Measurements from ENCODE around the gene FHAD1.

Gene FHAD1

DNA sequence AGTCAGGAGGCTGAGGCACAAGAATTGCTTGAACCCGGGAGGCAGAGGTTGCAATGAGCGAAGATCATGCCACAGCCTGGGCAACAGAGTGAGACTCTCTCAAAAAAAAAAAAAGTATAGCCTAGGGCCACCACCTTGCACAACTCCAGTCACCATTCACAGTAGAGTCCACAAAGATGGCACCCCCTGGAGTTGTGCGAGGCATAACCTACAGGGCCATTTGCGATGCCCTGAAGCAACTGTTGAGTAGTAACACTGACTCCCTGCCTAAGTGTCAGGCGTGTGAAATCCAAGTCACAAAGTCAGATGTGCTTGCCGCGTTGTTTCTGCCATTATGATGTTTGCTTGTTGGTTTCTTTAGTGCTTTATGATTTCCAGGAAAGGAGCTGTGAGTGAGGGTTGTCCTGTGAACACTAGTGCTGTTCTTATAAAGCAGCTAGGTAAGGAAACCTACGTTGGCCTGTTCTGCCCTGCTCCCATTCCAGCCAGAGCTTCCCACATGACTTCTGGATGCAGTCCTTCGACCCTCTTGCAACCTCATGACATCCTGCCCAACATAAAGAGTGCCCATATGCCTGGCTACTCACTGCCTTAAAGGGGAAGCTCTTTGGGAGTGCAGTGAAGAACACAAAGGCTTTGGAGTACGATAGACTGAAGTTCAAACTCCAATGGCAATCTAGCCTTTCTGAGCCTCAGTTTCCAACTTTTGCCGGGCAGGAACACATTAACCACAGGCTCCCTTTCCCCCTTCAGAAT, 29.8 kb downstream of the FHAD1 start:
- no peak for TF ChIP-seq SIN3A (IDR thresholded peaks at IDR 0.05; ENCODE audit: borderline replicate concordance, insufficient read depth, low read length)
- no peak for TF ChIP-seq POLR2AphosphoS5 (IDR thresholded peaks at IDR 0.05; ENCODE audit: low read depth, low read length)
- TF ChIP-seq FOXP2 (optimal IDR thresholded peaks at IDR 0.05; ENCODE audit: borderline replicate concordance, extremely low read depth, extremely low read length, insufficient read depth) = no peak
- TF ChIP-seq, protein P1, sequence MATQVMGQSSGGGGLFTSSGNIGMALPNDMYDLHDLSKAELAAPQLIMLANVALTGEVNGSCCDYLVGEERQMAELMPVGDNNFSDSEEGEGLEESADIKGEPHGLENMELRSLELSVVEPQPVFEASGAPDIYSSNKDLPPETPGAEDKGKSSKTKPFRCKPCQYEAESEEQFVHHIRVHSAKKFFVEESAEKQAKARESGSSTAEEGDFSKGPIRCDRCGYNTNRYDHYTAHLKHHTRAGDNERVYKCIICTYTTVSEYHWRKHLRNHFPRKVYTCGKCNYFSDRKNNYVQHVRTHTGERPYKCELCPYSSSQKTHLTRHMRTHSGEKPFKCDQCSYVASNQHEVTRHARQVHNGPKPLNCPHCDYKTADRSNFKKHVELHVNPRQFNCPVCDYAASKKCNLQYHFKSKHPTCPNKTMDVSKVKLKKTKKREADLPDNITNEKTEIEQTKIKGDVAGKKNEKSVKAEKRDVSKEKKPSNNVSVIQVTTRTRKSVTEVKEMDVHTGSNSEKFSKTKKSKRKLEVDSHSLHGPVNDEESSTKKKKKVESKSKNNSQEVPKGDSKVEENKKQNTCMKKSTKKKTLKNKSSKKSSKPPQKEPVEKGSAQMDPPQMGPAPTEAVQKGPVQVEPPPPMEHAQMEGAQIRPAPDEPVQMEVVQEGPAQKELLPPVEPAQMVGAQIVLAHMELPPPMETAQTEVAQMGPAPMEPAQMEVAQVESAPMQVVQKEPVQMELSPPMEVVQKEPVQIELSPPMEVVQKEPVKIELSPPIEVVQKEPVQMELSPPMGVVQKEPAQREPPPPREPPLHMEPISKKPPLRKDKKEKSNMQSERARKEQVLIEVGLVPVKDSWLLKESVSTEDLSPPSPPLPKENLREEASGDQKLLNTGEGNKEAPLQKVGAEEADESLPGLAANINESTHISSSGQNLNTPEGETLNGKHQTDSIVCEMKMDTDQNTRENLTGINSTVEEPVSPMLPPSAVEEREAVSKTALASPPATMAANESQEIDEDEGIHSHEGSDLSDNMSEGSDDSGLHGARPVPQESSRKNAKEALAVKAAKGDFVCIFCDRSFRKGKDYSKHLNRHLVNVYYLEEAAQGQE (IDR thresholded peaks at IDR 0.05; ENCODE audit: insufficient read depth in 1 of 2, low read depth in 2 of 2, low read length in 2 of 2) = no peak
- TF ChIP-seq TAF1 (IDR thresholded peaks at IDR 0.05; ENCODE audit: borderline replicate concordance, insufficient read depth, low read length) = no peak

DNA sequence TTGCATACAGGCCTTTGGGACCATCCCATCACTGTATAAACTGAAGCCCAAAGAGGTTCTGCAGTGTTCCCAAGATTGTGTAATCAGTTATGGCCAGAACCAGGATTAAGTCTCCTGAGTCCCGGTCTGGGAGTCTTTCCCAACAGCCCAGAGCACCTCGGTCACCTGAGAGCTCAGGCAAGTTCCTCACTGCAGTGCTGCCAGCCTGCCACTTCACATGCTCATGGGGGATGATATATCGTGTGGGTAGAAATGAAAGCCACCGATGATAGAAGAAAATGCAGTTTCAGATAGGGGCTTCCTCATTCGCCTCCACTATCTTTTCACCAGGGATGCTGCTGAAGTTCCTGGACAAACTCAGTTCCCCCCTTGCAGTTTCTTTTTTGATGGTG, 30.4 kb downstream of the FHAD1 start:
- TF ChIP-seq POLR2AphosphoS5 (IDR thresholded peaks at IDR 0.05; ENCODE audit: low read depth, low read length) = no peak
- no peak for TF ChIP-seq FOXP2 (optimal IDR thresholded peaks at IDR 0.05; ENCODE audit: borderline replicate concordance, extremely low read depth, extremely low read length, insufficient read depth)
- TF ChIP-seq SIN3A (IDR thresholded peaks at IDR 0.05; ENCODE audit: borderline replicate concordance, insufficient read depth, low read length) = no peak
- TF ChIP-seq, protein P1 (IDR thresholded peaks at IDR 0.05; ENCODE audit: insufficient read depth in 1 of 2, low read depth in 2 of 2, low read length in 2 of 2) = no peak
- TF ChIP-seq TAF1 (IDR thresholded peaks at IDR 0.05; ENCODE audit: borderline replicate concordance, insufficient read depth, low read length) = no peak

DNA sequence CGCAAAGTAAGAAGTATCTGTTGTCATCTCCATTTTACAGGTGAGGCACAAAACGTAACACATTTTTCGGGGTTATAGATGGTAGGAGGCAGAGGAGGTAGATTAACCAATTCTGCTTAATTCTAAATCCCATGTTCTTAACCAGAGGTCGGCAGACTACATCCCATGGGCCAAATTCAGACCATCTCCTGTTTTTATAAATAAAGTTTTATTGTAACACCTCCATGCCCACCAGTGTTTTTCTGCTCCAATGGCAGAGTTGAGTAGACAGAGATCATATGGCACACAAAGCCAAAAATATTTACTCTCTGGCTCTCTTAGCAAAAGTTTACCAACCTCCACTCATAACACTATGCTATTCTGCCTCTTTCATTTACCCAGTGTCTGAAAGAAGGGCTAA, 30.9 kb downstream of the FHAD1 start:
- TF ChIP-seq TAF1 (IDR thresholded peaks at IDR 0.05; ENCODE audit: borderline replicate concordance, insufficient read depth, low read length) = no peak
- no peak for TF ChIP-seq SIN3A (IDR thresholded peaks at IDR 0.05; ENCODE audit: borderline replicate concordance, insufficient read depth, low read length)
- TF ChIP-seq POLR2AphosphoS5 (IDR thresholded peaks at IDR 0.05; ENCODE audit: low read depth, low read length) = no peak
- TF ChIP-seq, protein P1 (IDR thresholded peaks at IDR 0.05; ENCODE audit: insufficient read depth in 1 of 2, low read depth in 2 of 2, low read length in 2 of 2) = no peak
- no peak for TF ChIP-seq FOXP2 (optimal IDR thresholded peaks at IDR 0.05; ENCODE audit: borderline replicate concordance, extremely low read depth, extremely low read length, insufficient read depth)

DNA sequence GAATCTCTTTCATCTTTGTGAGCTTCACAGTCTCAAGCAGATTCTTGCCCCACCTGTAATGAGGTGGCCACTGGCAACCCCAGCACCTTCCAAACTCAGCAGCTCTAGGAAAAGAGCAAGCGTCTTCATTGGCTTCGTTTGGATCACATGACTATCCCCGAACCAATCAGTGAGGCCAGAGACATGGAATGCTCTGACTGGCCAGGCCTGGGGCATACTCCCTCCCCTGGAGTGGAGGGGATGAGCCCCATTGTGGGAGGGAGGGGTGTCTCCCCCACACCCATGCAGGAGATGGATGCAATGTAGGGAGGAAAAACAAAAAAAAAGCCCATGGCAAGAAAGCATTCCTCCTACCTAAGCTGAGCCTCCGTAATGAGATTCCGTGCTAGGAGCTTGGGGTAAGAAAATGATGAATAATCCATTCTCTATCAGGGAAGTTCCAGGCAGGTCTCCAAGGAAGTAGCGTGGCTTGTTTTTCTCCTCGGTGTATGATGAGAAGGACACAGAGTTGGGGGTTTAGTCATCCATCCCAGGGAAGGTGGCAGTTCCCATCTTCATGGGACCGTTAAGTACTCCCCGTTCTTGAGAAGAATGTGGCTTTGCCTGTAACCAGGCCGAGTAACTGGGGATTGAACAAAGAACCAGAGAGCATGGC, 32.7 kb downstream of the FHAD1 start:
- no peak for TF ChIP-seq POLR2AphosphoS5 (IDR thresholded peaks at IDR 0.05; ENCODE audit: low read depth, low read length)
- TF ChIP-seq TAF1 (IDR thresholded peaks at IDR 0.05; ENCODE audit: borderline replicate concordance, insufficient read depth, low read length) = no peak
- TF ChIP-seq SIN3A (IDR thresholded peaks at IDR 0.05; ENCODE audit: borderline replicate concordance, insufficient read depth, low read length) = no peak
- TF ChIP-seq, protein P1 (IDR thresholded peaks at IDR 0.05; ENCODE audit: insufficient read depth in 1 of 2, low read depth in 2 of 2, low read length in 2 of 2) = no peak
